HG03097 (cell line): Measurements from ENCODE around the gene LUC7L3.
"Not testable (repeated sequence)": the region's sequence is repeated elsewhere in the genome, so short reads cannot be mapped to it uniquely, and the experiment has no call there.

Source experiments
- ATAC-seq: cut with Tn5 transposase; IDR thresholded peaks from one replicate; pipeline ENCODE4 v1.9.1; 2021; ENCODE audit not compliant: unreplicated experiment, low FRiP score

LUC7L3 gene

GRCh38 chr17:50779747-50780353 lies 60.4 kb downstream of the LUC7L3 start:
- no peak for ATAC-seq

- no peak for ATAC-seq
Observed at GRCh38 chr17:50781167-50781566, 61.8 kb downstream of the LUC7L3 start.

GRCh38 chr17:50783193-50783660 lies 63.8 kb downstream of the LUC7L3 start:
- ATAC-seq, result no peak

GRCh38 chr17:50783905-50784304 lies 64.5 kb downstream of the LUC7L3 start:
- no peak for ATAC-seq

- no peak for ATAC-seq
Observed at GRCh38 chr17:50785126-50785525, 65.7 kb downstream of the LUC7L3 start.

- no peak for ATAC-seq
Observed at GRCh38 chr17:50785946-50786570, 66.7 kb downstream of the LUC7L3 start.

GRCh38 chr17:50787106-50787505 lies 67.7 kb downstream of the LUC7L3 start:
- no peak for ATAC-seq

GRCh38 chr17:50790618-50791017 lies 71.2 kb downstream of the LUC7L3 start:
- ATAC-seq, result no peak

GRCh38 chr17:50792132-50792531 lies 72.7 kb downstream of the LUC7L3 start:
- ATAC-seq, result no peak

- no peak for ATAC-seq
Observed at GRCh38 chr17:50793007-50793406, 73.6 kb downstream of the LUC7L3 start.

GRCh38 chr17:50794361-50794760 lies 75.0 kb downstream of the LUC7L3 start:
- no peak for ATAC-seq

GRCh38 chr17:50797135-50797810 lies 77.9 kb downstream of the LUC7L3 start:
- ATAC-seq, result no peak

- no peak for ATAC-seq
Observed at GRCh38 chr17:50798424-50799288, 79.3 kb downstream of the LUC7L3 start.

- no peak for ATAC-seq
Observed at GRCh38 chr17:50799582-50799981, 80.2 kb downstream of the LUC7L3 start.

GRCh38 chr17:50800196-50800700 lies 80.8 kb downstream of the LUC7L3 start:
- no peak for ATAC-seq

GRCh38 chr17:50802609-50803571 lies 83.5 kb downstream of the LUC7L3 start:
- ATAC-seq, result no peak

- ATAC-seq, result no peak
Observed at GRCh38 chr17:50803676-50804075, 84.3 kb downstream of the LUC7L3 start.

GRCh38 chr17:50804749-50805475 lies 85.5 kb downstream of the LUC7L3 start:
- ATAC-seq, result not testable (repeated sequence)

- no peak for ATAC-seq
Observed at GRCh38 chr17:50805486-50805885, 86.1 kb downstream of the LUC7L3 start.
